K562 (cell line): Measurements from ENCODE around the gene SLC16A5. TPM values are rescaled to one million over a fixed set of nuclear protein-coding genes. Genes with fewer than 3 reads are reported as not detected.

ENCODE experiments used
- ARID2 ChIP-seq: fragments of 450-650 bp; IDR thresholded peaks from 2 replicates; pipeline ENCODE4 v1.6.1; 2017; ENCODE audit warnings: antibody characterized with exemption, mild to moderate bottlenecking
- BCOR ChIP-seq: fragments of 450-650 bp; IDR thresholded peaks from 2 replicates; pipeline ENCODE4 v1.6.1; 2016
- CCAR2 ChIP-seq: fragments of 200-400 bp; formaldehyde crosslinking; IDR thresholded peaks from 2 replicates; pipeline ENCODE4 v1.6.1; 2017; ENCODE audit warnings: mild to moderate bottlenecking, low read depth, low read length
- CHD1 ChIP-seq: fragments of 200-600 bp; sonication (generic); IDR thresholded peaks from one replicate; pipeline ENCODE4 v1.6.1; 2012; ENCODE audit warnings: mild to moderate bottlenecking, moderate library complexity, low read length, inconsistent platforms
- CXXC5 ChIP-seq: fragments of 250-450 bp; sonication (Bioruptor Pico); IDR thresholded peaks from 2 replicates; pipeline ENCODE4 v1.8.0; 2022; ENCODE audit warnings: inconsistent platforms, mild to moderate bottlenecking, moderate library complexity
- EP300 ChIP-seq: IDR thresholded peaks from 2 replicates; pipeline ENCODE4 v1.6.1; 2012; ENCODE audit warnings: low read length, improper control_type of control experiment
- FOXA3 ChIP-seq, 2 experiments: fragments of 450-650 bp in 1 of 2; sonication (generic) in 1 of 2; formaldehyde crosslinking; IDR thresholded peaks in 1 of 2; conservative IDR thresholded peaks in 1 of 2; 2 replicates each; pipeline versions ENCODE4 v1.4.0 to v1.8.0; 2020 to 2022; ENCODE audit warnings: mild to moderate bottlenecking in 2 of 2, missing genetic modification reagents in 1 of 2
- HDAC1 ChIP-seq, 2 experiments: fragments of 450-650 bp; IDR thresholded peaks; 2 replicates each; pipeline ENCODE4 v1.6.1; 2016 to 2017; ENCODE audit warnings: inconsistent platforms in 1 of 2, mild to moderate bottlenecking in 1 of 2, moderate library complexity in 1 of 2
- L3MBTL2 ChIP-seq: fragments of 450-650 bp; IDR thresholded peaks from 2 replicates; pipeline ENCODE4 v1.6.1; 2016; ENCODE audit warnings: mild to moderate bottlenecking, moderate library complexity
- NRF1 ChIP-seq, 2 experiments: fragments of 450-650 bp; IDR thresholded peaks in 1 of 2; conservative IDR thresholded peaks in 1 of 2; 2 replicates each; pipeline ENCODE4 v1.6.1; 2014; ENCODE audit warnings: mild to moderate bottlenecking in 2 of 2
- SP1 ChIP-seq: sonication (generic); formaldehyde crosslinking; IDR thresholded peaks from 2 replicates; pipeline ENCODE4 v1.8.1; 2022; ENCODE audit warnings: mild to moderate bottlenecking, missing genetic modification reagents
- TAL1 ChIP-seq: fragments of 450-650 bp; IDR thresholded peaks from 2 replicates; pipeline ENCODE4 v1.6.1; 2016; ENCODE audit warnings: mild to moderate bottlenecking
- TCF7 ChIP-seq: sonication (generic); IDR thresholded peaks from 2 replicates; pipeline ENCODE4 v1.6.1; 2016; ENCODE audit warnings: antibody characterized with exemption, borderline replicate concordance
- UBTF ChIP-seq, 2 experiments: IDR thresholded peaks; 2 replicates each; pipeline ENCODE4 v1.6.1; 2012; ENCODE audit warnings: improper control_type of control experiment in 2 of 2, low read depth in 2 of 2, low read length in 2 of 2, borderline replicate concordance in 1 of 2
- YBX1 ChIP-seq: fragments of 450-650 bp; IDR thresholded peaks from 2 replicates; pipeline ENCODE4 v1.7.1; 2016; ENCODE audit warnings: mild to moderate bottlenecking
- ZNF134 ChIP-seq: fragments of 250-450 bp; sonication (Bioruptor Pico); conservative IDR thresholded peaks from 2 replicates; pipeline ENCODE4 v1.4.0; 2020
- ZNF143 ChIP-seq: sonication (generic); formaldehyde crosslinking; IDR thresholded peaks from 2 replicates; pipeline ENCODE4 v1.9.0; 2022; ENCODE audit warnings: mild to moderate bottlenecking, missing genetic modification reagents
- ZNF232 ChIP-seq: sonication (generic); formaldehyde crosslinking; IDR thresholded peaks from 2 replicates; pipeline ENCODE4 v1.8.0; 2022; ENCODE audit warnings: mild to moderate bottlenecking, missing genetic modification reagents
- ZNF253 ChIP-seq: fragments of 250-450 bp; sonication (Bioruptor Pico); conservative IDR thresholded peaks from 2 replicates; pipeline ENCODE4 v1.6.1; 2021; ENCODE audit warnings: mild to moderate bottlenecking
- ZNF354B ChIP-seq: fragments of 250-450 bp; sonication (Bioruptor Pico); IDR thresholded peaks from 2 replicates; pipeline ENCODE4 v1.4.0; 2020
- ZNF407 ChIP-seq: fragments of 450-650 bp; IDR thresholded peaks from 2 replicates; pipeline ENCODE4 v1.6.1; 2016; ENCODE audit warnings: low read depth
- polyA plus RNA-seq, 8 experiments: library from polyadenylated mRNA; depleted of rRNA in 4 of 8; stranded (reverse) in 5 of 8; unstranded in 3 of 8; fragments of >200 nt; fragmentation: Nextera tagmentation in 2 of 8; fragmentation: Illumina TruSeq in 1 of 8; extraction: Ambion mirVana in 2 of 8; extraction: Trizol in 1 of 8; gene quantifications; 2 replicates each; pipeline versions ENCODE4 v1.2.1 to v1.2.3, GENCODE V29; 2011 to 2014; ENCODE audit warnings: inconsistent platforms in 1 of 8, missing spikeins in 1 of 8
- total RNA-seq, 7 experiments: library from RNA; depleted of rRNA in 6 of 7; stranded (reverse); fragments of >200 nt in 6 of 7; fragmentation: Illumina TruSeq in 2 of 7; extraction: Trizol in 2 of 7; gene quantifications; 2 replicates each; pipeline versions ENCODE4 v1.2.1 to v1.2.3, GENCODE V29; 2011 to 2021; ENCODE audit warnings: low replicate concordance in 1 of 7

The SLC16A5 gene
- total and polyA plus RNA-seq, 9 of the 15 experiments (the other 6 are each of a cell fraction or from before 2014, with no cell fraction given) = 0.06 to 2.6 (median 0.91) TPM

DNA sequence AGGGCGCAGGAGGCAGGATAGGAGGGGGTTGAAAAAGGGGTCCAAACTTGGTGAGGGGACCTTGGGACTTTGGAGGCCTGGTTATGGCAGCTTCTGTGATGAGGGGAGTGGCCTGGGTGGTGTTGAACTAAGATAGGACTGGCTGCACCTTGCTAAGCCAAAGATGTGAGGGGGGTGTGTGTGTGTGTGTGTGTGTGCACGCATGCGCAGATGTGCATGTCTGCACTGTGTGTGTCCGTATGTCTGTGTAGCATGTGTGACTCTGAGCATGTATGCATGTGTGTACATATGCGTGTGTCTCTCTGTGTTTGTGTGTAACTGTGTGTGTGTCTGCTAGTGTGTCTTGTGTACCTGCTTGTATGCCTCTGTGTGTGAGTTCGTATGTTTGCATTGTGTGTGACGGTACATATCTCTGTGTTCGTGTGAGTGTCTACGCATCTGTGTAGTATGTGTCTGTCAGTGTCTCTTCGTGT, 4.1 kb downstream of the SLC16A5 start (continued):
- TF ChIP-seq UBTF (IDR thresholded peaks at IDR 0.05; ENCODE audit: borderline replicate concordance in 1 of 2, low read depth in 2 of 2, low read length in 2 of 2) (no peak), SP1 (CRISPR knock-in tag) (0 out of 2 replicates have a peak, but pooled peaks have one; percentile 16), TCF7 (no peak), L3MBTL2 (no peak), HDAC1 (IDR thresholded peaks at IDR 0.05) (peak in 1 of 2 experiments; percentile 50; a peak in 1 of 4 replicates), ZNF253 (no peak), NRF1 (conservative IDR thresholded peaks at IDR 0.05 in 1 of 2, IDR thresholded peaks at IDR 0.05 in 1 of 2) (peak; percentile 86 to 89), CHD1 (no peak), CXXC5 (CRISPR knock-in tag) (no peak), ARID2 (no peak), CCAR2 (no peak), ZNF143 (CRISPR knock-in tag) (peak; percentile 40; the same call in 1 of the 2 replicates), ZNF354B (CRISPR knock-in tag) (no peak), YBX1 (no peak), ZNF232 (CRISPR knock-in tag) (no peak), FOXA3 (CRISPR knock-in tag; conservative IDR thresholded peaks at IDR 0.05 in 1 of 2, IDR thresholded peaks at IDR 0.05 in 1 of 2) (peak in 1 of 2 experiments; percentile 82; a peak in 1 of 4 replicates), BCOR (0 out of 2 replicates have a peak, but pooled peaks have one; percentile 22), ZNF134 (no peak), EP300 (no peak), TAL1 (no peak; the same call in 1 of the 2 replicates), ZNF407 (peak; percentile 46; the same call in 1 of the 2 replicates)
